K562 (cell line): Measurements from ENCODE around the gene LHPP. TPM values are rescaled to one million over a fixed set of nuclear protein-coding genes. Genes with fewer than 3 reads are reported as not detected.

ENCODE experiments used
- BHLHE40 ChIP-seq: IDR thresholded peaks from 2 replicates; pipeline ENCODE4 v1.6.1; 2011; ENCODE audit warnings: low read length, improper control_type of control experiment
- BMI1 ChIP-seq: fragments of 150-350 bp; IDR thresholded peaks from 2 replicates; pipeline ENCODE4 v1.6.1; 2014; ENCODE audit warnings: low read length
- BRCA1 ChIP-seq, 2 experiments: fragments of 450-650 bp in 1 of 2; sonication (generic) in 1 of 2; formaldehyde crosslinking in 1 of 2; IDR thresholded peaks; 2 replicates each; pipeline versions ENCODE4 v1.5.0 to v1.6.1; 2017 to 2020; ENCODE audit warnings: mild to moderate bottlenecking in 1 of 2, missing genetic modification reagents in 1 of 2
- CXXC5 ChIP-seq: fragments of 250-450 bp; sonication (Bioruptor Pico); IDR thresholded peaks from 2 replicates; pipeline ENCODE4 v1.8.0; 2022; ENCODE audit warnings: inconsistent platforms, mild to moderate bottlenecking, moderate library complexity
- EP400 ChIP-seq: fragments of 450-650 bp; IDR thresholded peaks from 2 replicates; pipeline ENCODE4 v1.6.1; 2017; ENCODE audit warnings: antibody characterized with exemption, mild to moderate bottlenecking, moderate library complexity
- ETV6 ChIP-seq, 3 experiments: fragments of 150-350 bp in 1 of 3; sonication (generic) in 1 of 3; formaldehyde crosslinking in 1 of 3; IDR thresholded peaks; 2 replicates each; pipeline versions ENCODE4 v1.6.1 to v1.8.0; 2014 to 2022; ENCODE audit warnings: borderline replicate concordance in 2 of 3, low read depth in 2 of 3, antibody characterized with exemption in 1 of 3, low read length in 1 of 3, mild to moderate bottlenecking in 1 of 3, missing genetic modification reagents in 1 of 3
- FOXK2 ChIP-seq, 2 experiments: fragments of 450-650 bp; IDR thresholded peaks in 1 of 2; conservative IDR thresholded peaks in 1 of 2; 2 replicates each; pipeline ENCODE4 v1.6.1; 2016; ENCODE audit warnings: low read depth in 2 of 2, mild to moderate bottlenecking in 1 of 2
- GTF3C2 ChIP-seq: IDR thresholded peaks from 3 replicates; pipeline ENCODE4 v1.6.1; 2011; ENCODE audit warnings: borderline replicate concordance, mild to moderate bottlenecking, moderate library complexity; ENCODE audit not compliant: insufficient read length; ENCODE audit errors: extremely low read depth
- KAT8 ChIP-seq: fragments of 450-650 bp; IDR thresholded peaks from 2 replicates; pipeline ENCODE4 v1.6.1; 2016; ENCODE audit warnings: low read depth, mild to moderate bottlenecking
- L3MBTL2 ChIP-seq: fragments of 450-650 bp; IDR thresholded peaks from 2 replicates; pipeline ENCODE4 v1.6.1; 2016; ENCODE audit warnings: mild to moderate bottlenecking, moderate library complexity
- MXD1 ChIP-seq: fragments of 250-450 bp; sonication (Bioruptor Pico); IDR thresholded peaks from 2 replicates; pipeline ENCODE4 v1.8.0; 2021; ENCODE audit warnings: borderline replicate concordance, mild to moderate bottlenecking, moderate library complexity; ENCODE audit not compliant: poor library complexity, severe bottlenecking
- NR1H2 ChIP-seq: sonication (generic); formaldehyde crosslinking; IDR thresholded peaks from 2 replicates; pipeline ENCODE4 v1.4.0; 2020; ENCODE audit warnings: mild to moderate bottlenecking, missing genetic modification reagents
- POLR3G ChIP-seq: IDR thresholded peaks from 2 replicates; pipeline ENCODE4 v1.6.1; 2011; ENCODE audit not compliant: insufficient read length, insufficient replicate concordance; ENCODE audit errors: extremely low read depth
- PRDM10 ChIP-seq: fragments of 450-650 bp; IDR thresholded peaks from 2 replicates; pipeline ENCODE4 v1.6.1; 2018; ENCODE audit not compliant: partially characterized antibody
- RBM22 ChIP-seq: fragments of 200-400 bp; formaldehyde crosslinking; IDR thresholded peaks from 2 replicates; pipeline ENCODE4 v1.6.1; 2018; ENCODE audit warnings: low read length, low read depth; ENCODE audit not compliant: poor library complexity, severe bottlenecking
- ZNF212 ChIP-seq: fragments of 450-650 bp; formaldehyde crosslinking; IDR thresholded peaks from 2 replicates; pipeline ENCODE4 v1.4.0; 2020; ENCODE audit warnings: mild to moderate bottlenecking
- ZNF280A ChIP-seq: fragments of 450-650 bp; IDR thresholded peaks from 2 replicates; pipeline ENCODE4 v1.6.1; 2018; ENCODE audit warnings: mild to moderate bottlenecking, low read depth; ENCODE audit not compliant: partially characterized antibody
- polyA plus RNA-seq, 8 experiments: library from polyadenylated mRNA; depleted of rRNA in 4 of 8; stranded (reverse) in 5 of 8; unstranded in 3 of 8; fragments of >200 nt; fragmentation: Nextera tagmentation in 2 of 8; fragmentation: Illumina TruSeq in 1 of 8; extraction: Ambion mirVana in 2 of 8; extraction: Trizol in 1 of 8; gene quantifications; 2 replicates each; pipeline versions ENCODE4 v1.2.1 to v1.2.3, GENCODE V29; 2011 to 2014; ENCODE audit warnings: inconsistent platforms in 1 of 8, missing spikeins in 1 of 8
- total RNA-seq, 7 experiments: library from RNA; depleted of rRNA in 6 of 7; stranded (reverse); fragments of >200 nt in 6 of 7; fragmentation: Illumina TruSeq in 2 of 7; extraction: Trizol in 2 of 7; gene quantifications; 2 replicates each; pipeline versions ENCODE4 v1.2.1 to v1.2.3, GENCODE V29; 2011 to 2021; ENCODE audit warnings: low replicate concordance in 1 of 7

The LHPP gene
- total and polyA plus RNA-seq, 9 of the 15 experiments (the other 6 are each of a cell fraction or from before 2014, with no cell fraction given) = 0.34 to 7.4 (median 3.0) TPM

- TF ChIP-seq GTF3C2 = no peak
- TF ChIP-seq ZNF212 = no peak
- peak; percentile 40; the same call in 1 of the 2 replicates for TF ChIP-seq BHLHE40
- TF ChIP-seq POLR3G = no peak
- TF ChIP-seq L3MBTL2 = peak; percentile 42; the same call in 1 of the 2 replicates
- TF ChIP-seq KAT8 = no peak
- TF ChIP-seq NR1H2 = no peak
- TF ChIP-seq PRDM10 = peak; percentile 76
- no peak for TF ChIP-seq ZNF280A
- no peak for TF ChIP-seq BRCA1 (IDR thresholded peaks at IDR 0.05)
- TF ChIP-seq BRCA1 (CRISPR knock-in tag; IDR thresholded peaks at IDR 0.05) = no peak
- no peak for TF ChIP-seq ETV6 (IDR thresholded peaks at IDR 0.05; ENCODE audit: borderline replicate concordance in 1 of 2, low read depth in 2 of 2, low read length in 1 of 2)
- TF ChIP-seq ETV6 (CRISPR knock-in tag; IDR thresholded peaks at IDR 0.05; ENCODE audit: borderline replicate concordance) = no peak
- no peak for TF ChIP-seq MXD1 (CRISPR knock-in tag)
- TF ChIP-seq EP400 = 0 out of 2 replicates have a peak, but pooled peaks have one; percentile 38
- TF ChIP-seq RBM22 = no peak
- TF ChIP-seq CXXC5 (CRISPR knock-in tag) = 0 out of 2 replicates have a peak, but pooled peaks have one; percentile 14
- TF ChIP-seq FOXK2 (conservative IDR thresholded peaks at IDR 0.05 in 1 of 2, IDR thresholded peaks at IDR 0.05 in 1 of 2; ENCODE audit: low read depth in 2 of 2) = peak; percentile 45 to 51; a peak in 1 of 4 replicates
- TF ChIP-seq BMI1 = no peak
Measured at GRCh38 chr10:124647421-124648130, 186.0 kb downstream of the LHPP start (continued).
